VCaP (cell line): ENCODE measurements around the gene SH2D3A.

ENCODE experiments used
- H3K27ac ChIP-seq: fragments of 450-650 bp; 2 replicates; pipeline ENCODE4 v1.5.1; 2017
- CTCF ChIP-seq: fragments of 450-650 bp; conservative IDR thresholded peaks from 2 replicates; pipeline ENCODE4 v1.5.1; 2017; ENCODE audit warnings: mild to moderate bottlenecking, moderate library complexity

The SH2D3A gene

GRCh38 chr19:6725513-6726231 lies 41.6 kb downstream of the SH2D3A start:
- H3K27ac ChIP-seq: no peak overlapping the region
- TF ChIP-seq CTCF: no peak

GRCh38 chr19:6724631-6725492 lies 42.4 kb downstream of the SH2D3A start:
- no peak for TF ChIP-seq CTCF
- H3K27ac ChIP-seq: no peak overlapping the region

GRCh38 chr19:6723738-6724137 lies 43.5 kb downstream of the SH2D3A start:
- H3K27ac ChIP-seq: no peak overlapping the region
- no peak for TF ChIP-seq CTCF

- no peak for TF ChIP-seq CTCF
- no peak overlapping the region for H3K27ac ChIP-seq
Observed at GRCh38 chr19:6723108-6723618, 44.1 kb downstream of the SH2D3A start.

- no peak overlapping the region for H3K27ac ChIP-seq
Observed at GRCh38 chr19:6721773-6722172, 45.5 kb downstream of the SH2D3A start.

GRCh38 chr19:6721138-6721474 lies 46.1 kb downstream of the SH2D3A start:
- no peak overlapping the region for H3K27ac ChIP-seq
- no peak for TF ChIP-seq CTCF

More at GRCh38 chr19:6721773-6722172, 45.5 kb downstream of the SH2D3A start:
- TF ChIP-seq CTCF: no peak

GRCh38 chr19:6720369-6721137 lies 46.7 kb downstream of the SH2D3A start, which contains the start of gene C3:
C3 (minus strand) TSS chr19:6720650; CDS start chr19:6720589, 61 bp downstream.
- no peak for TF ChIP-seq CTCF
- H3K27ac ChIP-seq: no peak within 1 kb of the TSS
